GM19468 (cell line): ENCODE results near the gene CIAO2A.
"Not testable (repeated sequence)": the region's sequence is repeated elsewhere in the genome, so short reads cannot be mapped to it uniquely, and the experiment has no call there.

Source experiments
- ATAC-seq: cut with Tn5 transposase; IDR thresholded peaks from one replicate; pipeline ENCODE4 v1.9.1; 2021; ENCODE audit warnings: mild to moderate bottlenecking, moderate library complexity, moderate number of reproducible peaks; ENCODE audit not compliant: unreplicated experiment; ENCODE audit errors: extremely low read depth

The CIAO2A gene

GRCh38 chr15:64093627-64094417, at the start of gene CIAO2A:
TSS of gene CIAO2A (minus strand) at chr15:64093838. CDS start at chr15:64093768, 70 bp downstream.
- peak; percentile 34 for ATAC-seq

- no peak for ATAC-seq
Observed at GRCh38 chr15:64143276-64143675, 49.6 kb upstream of the CIAO2A start.

GRCh38 chr15:64141798-64142512, 48.3 kb upstream of the CIAO2A start:
- no peak for ATAC-seq

- ATAC-seq = no peak
Observed at GRCh38 chr15:64138331-64138941, 44.8 kb upstream of the CIAO2A start.

GRCh38 chr15:64137226-64137833, 43.7 kb upstream of the CIAO2A start:
- no peak for ATAC-seq

GRCh38 chr15:64136347-64136746, 42.7 kb upstream of the CIAO2A start:
- no peak for ATAC-seq

- ATAC-seq = no peak
Observed at GRCh38 chr15:64134345-64134829, 40.7 kb upstream of the CIAO2A start.

- ATAC-seq = no peak
Observed at GRCh38 chr15:64133623-64134344, 40.1 kb upstream of the CIAO2A start.

- ATAC-seq = no peak
Observed at GRCh38 chr15:64132217-64132616, 38.6 kb upstream of the CIAO2A start.

- no peak for ATAC-seq
Observed at GRCh38 chr15:64131547-64131946, 37.9 kb upstream of the CIAO2A start.

- ATAC-seq = no peak
Observed at GRCh38 chr15:64130159-64130558, 36.5 kb upstream of the CIAO2A start.

GRCh38 chr15:64127521-64128270, 34.1 kb upstream of the CIAO2A start:
- no peak for ATAC-seq

GRCh38 chr15:64125978-64126377, 32.3 kb upstream of the CIAO2A start:
- ATAC-seq = no peak

- no peak for ATAC-seq
Observed at GRCh38 chr15:64122936-64123351, 29.3 kb upstream of the CIAO2A start.

- no peak for ATAC-seq
Observed at GRCh38 chr15:64122444-64122843, 28.8 kb upstream of the CIAO2A start.

- ATAC-seq = no peak
Observed at GRCh38 chr15:64121614-64122013, 28.0 kb upstream of the CIAO2A start.

GRCh38 chr15:64120322-64120721, 26.7 kb upstream of the CIAO2A start:
- ATAC-seq = not testable (repeated sequence)

- ATAC-seq = no peak
Observed at GRCh38 chr15:64117759-64118487, 24.3 kb upstream of the CIAO2A start.

GRCh38 chr15:64112904-64113303, 19.3 kb upstream of the CIAO2A start:
- ATAC-seq = no peak
